Type B pancreatic cell (in vitro differentiated cells): ENCODE results near the gene MACROD1. TPM values are rescaled to one million over a fixed set of nuclear protein-coding genes. Genes with fewer than 3 reads are reported as not detected.
"Not testable (repeated sequence)": the region's sequence is repeated elsewhere in the genome, so short reads cannot be mapped to it uniquely, and the experiment has no call there.

ENCODE experiments used
- DNase-seq: peaks from one replicate; pipeline ENCODE4 v3.0.0; 2021; ENCODE audit warnings: mixed read lengths; ENCODE audit not compliant: unreplicated experiment; ENCODE audit errors: extremely low spot score
- H3K27ac Mint-ChIP-seq: 2 replicates; pipeline ENCODE4 v1.8.0; 2021; ENCODE audit warnings: mild to moderate bottlenecking, mixed read lengths
- H3K27me3 Mint-ChIP-seq: 2 replicates; pipeline ENCODE4 v1.8.0; 2021; ENCODE audit warnings: mixed read lengths
- H3K36me3 Mint-ChIP-seq: 2 replicates; pipeline ENCODE4 v1.8.0; 2021; ENCODE audit warnings: mixed read lengths
- H3K4me1 Mint-ChIP-seq: one replicate; pipeline ENCODE4 v1.8.0; 2021; ENCODE audit warnings: mixed read lengths; ENCODE audit not compliant: unreplicated experiment
- H3K4me3 Mint-ChIP-seq: 2 replicates; pipeline ENCODE4 v1.8.0; 2021; ENCODE audit warnings: mild to moderate bottlenecking, mixed read lengths
- H3K9me3 Mint-ChIP-seq: 2 replicates; pipeline ENCODE4 v1.8.0; 2021; ENCODE audit warnings: mixed read lengths
- CTCF ChIP-seq: fragments of 200-600 bp; sonication (generic); conservative IDR thresholded peaks from 2 replicates; pipeline ENCODE4 v1.5.0; 2021; ENCODE audit warnings: antibody characterized with exemption, mild to moderate bottlenecking
- total RNA-seq: library from RNA; stranded (reverse); gene quantifications from 2 replicates; pipeline ENCODE4 v1.2.1, GENCODE V29; 2021; ENCODE audit warnings: low replicate concordance

The MACROD1 gene
- total RNA-seq, 1 donor from 2014 or later, result 21.1 TPM

GRCh38 chr11:63969461-63969860 is 196.5 kb downstream of the MACROD1 start:
- TF ChIP-seq CTCF, result no peak
- Mint-ChIP-seq H3K4me3 (no peak overlapping the region), H3K9me3 (no peaks in the 10 kb centered on the region), H3K4me1 (peaks cover 4% of the 10 kb centered on the region), H3K27me3 (no peaks in the 10 kb centered on the region), H3K27ac (no peak overlapping the region), H3K36me3 (no peaks in the 10 kb centered on the region)
- no peak for DNase-seq

GRCh38 chr11:63966444-63966843 is 199.5 kb downstream of the MACROD1 start:
- no peak for TF ChIP-seq CTCF
- DNase-seq, result no peak
- Mint-ChIP-seq H3K4me1 (peaks cover 4% of the 10 kb centered on the region), H3K4me3 (no peak overlapping the region), H3K27ac (no peak overlapping the region), H3K27me3 (no peaks in the 10 kb centered on the region), H3K36me3 (no peaks in the 10 kb centered on the region), H3K9me3 (no peaks in the 10 kb centered on the region)

DNA sequence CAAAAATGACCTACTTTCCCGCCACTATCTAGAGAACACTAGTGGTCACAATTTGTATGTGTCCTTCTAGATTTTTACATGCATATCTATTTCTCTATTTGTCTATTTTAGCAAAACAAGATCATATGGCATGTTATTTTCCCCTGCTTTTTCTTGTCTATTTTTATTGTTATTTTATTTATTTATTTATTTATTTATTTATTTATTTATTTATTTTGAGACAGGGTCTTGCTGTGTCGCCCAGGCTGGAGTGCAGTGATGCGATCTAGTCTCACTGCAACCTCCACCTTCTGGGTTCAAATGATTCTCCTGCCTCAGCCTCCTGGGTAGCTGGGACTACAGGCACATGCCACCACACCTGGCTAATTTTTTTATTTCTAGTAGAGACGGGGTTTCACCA is 202.0 kb downstream of the MACROD1 start:
- not testable (repeated sequence) for H3K9me3 Mint-ChIP-seq, H3K36me3 Mint-ChIP-seq, H3K4me1 Mint-ChIP-seq, H3K27me3 Mint-ChIP-seq, H3K27ac Mint-ChIP-seq, DNase-seq, H3K4me3 Mint-ChIP-seq

- H3K4me3 Mint-ChIP-seq, result no peak overlapping the region
- no peak for DNase-seq
- H3K27ac Mint-ChIP-seq, result no peak overlapping the region
- H3K36me3 Mint-ChIP-seq, result no peaks in the 10 kb centered on the region
- no peak for TF ChIP-seq CTCF
- H3K9me3 Mint-ChIP-seq, result no peaks in the 10 kb centered on the region
- no peaks in the 10 kb centered on the region for H3K27me3 Mint-ChIP-seq
- H3K4me1 Mint-ChIP-seq, result peaks cover 4% of the 10 kb centered on the region
Measured at GRCh38 chr11:63961608-63962412, 204.1 kb downstream of the MACROD1 start.

DNA sequence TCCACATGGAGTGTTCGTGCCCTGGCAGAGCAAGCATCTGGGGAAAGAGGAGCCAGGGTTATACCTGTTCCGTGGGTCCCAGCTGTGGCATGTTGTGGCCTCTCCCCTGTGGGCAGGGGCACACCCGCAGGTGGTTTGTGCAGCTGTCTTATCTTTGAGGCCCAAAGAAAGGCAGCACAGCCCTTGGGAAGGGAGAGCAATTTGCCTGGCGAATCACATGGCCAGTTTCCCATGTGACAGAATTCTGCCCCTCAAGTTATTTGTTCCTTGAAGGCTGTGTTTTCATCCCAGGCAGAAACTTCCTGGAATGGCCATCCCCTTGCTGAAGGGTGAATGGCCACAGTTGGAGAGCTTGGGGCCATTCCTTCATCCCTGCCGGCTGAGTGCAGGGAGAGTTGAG is 207.9 kb downstream of the MACROD1 start:
- Mint-ChIP-seq H3K9me3 (no peaks in the 10 kb centered on the region), H3K36me3 (peaks cover 3% of the 10 kb centered on the region), H3K4me1 (no peaks in the 10 kb centered on the region), H3K4me3 (no peak overlapping the region), H3K27me3 (no peaks in the 10 kb centered on the region), H3K27ac (peak overlapping the region; percentile 56)
- DNase-seq, result no peak
- no peak for TF ChIP-seq CTCF

GRCh38 chr11:63952570-63952969 is 213.3 kb downstream of the MACROD1 start:
- H3K4me3 Mint-ChIP-seq, result no peak overlapping the region
- no peak overlapping the region for H3K27ac Mint-ChIP-seq
- peaks cover 16% of the 10 kb centered on the region for H3K36me3 Mint-ChIP-seq
- no peak for DNase-seq
- H3K27me3 Mint-ChIP-seq, result no peaks in the 10 kb centered on the region
- no peaks in the 10 kb centered on the region for H3K9me3 Mint-ChIP-seq
- no peak for TF ChIP-seq CTCF
- H3K4me1 Mint-ChIP-seq, result peaks cover 5% of the 10 kb centered on the region
